Measurements from ENCODE around the gene AOC3.
"Not testable (repeated sequence)": the region's sequence is repeated elsewhere in the genome, so short reads cannot be mapped to it uniquely, and the experiment has no call there.

- TF ChIP-seq POLR2A, EP300 (IDR thresholded peaks at IDR 0.05): not testable (repeated sequence)
- TF ChIP-seq, protein P1, sequence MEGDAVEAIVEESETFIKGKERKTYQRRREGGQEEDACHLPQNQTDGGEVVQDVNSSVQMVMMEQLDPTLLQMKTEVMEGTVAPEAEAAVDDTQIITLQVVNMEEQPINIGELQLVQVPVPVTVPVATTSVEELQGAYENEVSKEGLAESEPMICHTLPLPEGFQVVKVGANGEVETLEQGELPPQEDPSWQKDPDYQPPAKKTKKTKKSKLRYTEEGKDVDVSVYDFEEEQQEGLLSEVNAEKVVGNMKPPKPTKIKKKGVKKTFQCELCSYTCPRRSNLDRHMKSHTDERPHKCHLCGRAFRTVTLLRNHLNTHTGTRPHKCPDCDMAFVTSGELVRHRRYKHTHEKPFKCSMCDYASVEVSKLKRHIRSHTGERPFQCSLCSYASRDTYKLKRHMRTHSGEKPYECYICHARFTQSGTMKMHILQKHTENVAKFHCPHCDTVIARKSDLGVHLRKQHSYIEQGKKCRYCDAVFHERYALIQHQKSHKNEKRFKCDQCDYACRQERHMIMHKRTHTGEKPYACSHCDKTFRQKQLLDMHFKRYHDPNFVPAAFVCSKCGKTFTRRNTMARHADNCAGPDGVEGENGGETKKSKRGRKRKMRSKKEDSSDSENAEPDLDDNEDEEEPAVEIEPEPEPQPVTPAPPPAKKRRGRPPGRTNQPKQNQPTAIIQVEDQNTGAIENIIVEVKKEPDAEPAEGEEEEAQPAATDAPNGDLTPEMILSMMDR (IDR thresholded peaks at IDR 0.05): not testable (repeated sequence)
These were observed 30.7 kb downstream of the AOC3 start for GRCh38 chr17:42881706-42882105.

All from gastroesophageal sphincter (tissue), 3 donors.